ENCODE measurements around the gene LRP6. TPM values are rescaled to one million over a fixed set of nuclear protein-coding genes. Genes with fewer than 3 reads are reported as not detected.
"Not testable (repeated sequence)": the region's sequence is repeated elsewhere in the genome, so short reads cannot be mapped to it uniquely, and the experiment has no call there.

Gene LRP6
- total RNA-seq, 1 donor from 2014 or later, result 29.3 TPM

- DNase-seq (ENCODE audit: extremely low read depth, low read depth, low spot score), result no peak
These were observed 413 bp downstream of the LRP6 start for GRCh38 chr12:12266389-12266872.

- no peak for DNase-seq (ENCODE audit: extremely low read depth, low read depth, low spot score)
These were observed 1.1 kb downstream of the LRP6 start for GRCh38 chr12:12265571-12266388.

GRCh38 chr12:12265035-12265434 lies 1.8 kb downstream of the LRP6 start:
- no peak for DNase-seq (ENCODE audit: extremely low read depth, low read depth, low spot score)

DNA sequence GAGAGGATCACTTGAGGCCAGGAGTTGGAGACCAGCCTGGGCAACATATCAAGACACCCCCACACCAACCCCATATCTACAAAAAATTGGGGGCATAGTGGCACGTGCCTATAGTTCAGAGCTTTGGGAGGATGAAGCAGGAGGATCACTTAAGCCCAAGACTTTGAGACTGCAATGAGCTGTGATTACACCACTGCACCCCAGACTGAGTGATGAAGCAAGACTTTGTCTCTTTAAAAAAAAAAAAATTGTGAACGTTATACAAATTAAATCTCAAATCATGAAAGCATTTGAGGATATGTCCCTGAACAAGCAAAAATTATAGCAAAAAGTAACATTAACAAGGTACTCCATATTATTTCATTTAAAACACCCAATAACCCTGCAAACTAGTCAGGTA lies 2.9 kb downstream of the LRP6 start:
- no peak for DNase-seq (ENCODE audit: extremely low read depth, low read depth, low spot score)

DNA sequence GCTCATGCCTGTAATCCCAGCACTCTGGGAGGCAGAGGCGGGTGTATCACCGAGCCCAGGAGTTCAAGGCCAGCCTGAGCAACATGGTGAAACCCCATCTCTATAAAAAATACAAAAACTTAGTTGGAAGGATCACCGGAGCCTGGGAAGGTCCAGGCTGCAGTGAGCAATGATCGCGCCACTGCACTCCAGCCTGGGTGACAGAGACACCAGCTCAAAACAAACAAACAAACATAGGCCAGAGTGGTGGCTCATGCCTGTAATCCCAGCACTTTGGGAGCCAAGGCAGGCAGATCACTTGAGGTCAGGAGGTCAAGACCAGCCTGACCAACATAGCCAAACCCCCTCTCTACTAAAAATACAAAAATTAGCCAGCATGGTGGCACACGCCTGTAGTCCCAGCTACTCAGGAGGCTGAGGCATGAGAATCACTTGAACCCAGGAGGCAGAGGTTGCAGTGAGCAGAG lies 10.5 kb downstream of the LRP6 start:
- DNase-seq (ENCODE audit: extremely low read depth, low read depth, low spot score), result not testable (repeated sequence)

DNA sequence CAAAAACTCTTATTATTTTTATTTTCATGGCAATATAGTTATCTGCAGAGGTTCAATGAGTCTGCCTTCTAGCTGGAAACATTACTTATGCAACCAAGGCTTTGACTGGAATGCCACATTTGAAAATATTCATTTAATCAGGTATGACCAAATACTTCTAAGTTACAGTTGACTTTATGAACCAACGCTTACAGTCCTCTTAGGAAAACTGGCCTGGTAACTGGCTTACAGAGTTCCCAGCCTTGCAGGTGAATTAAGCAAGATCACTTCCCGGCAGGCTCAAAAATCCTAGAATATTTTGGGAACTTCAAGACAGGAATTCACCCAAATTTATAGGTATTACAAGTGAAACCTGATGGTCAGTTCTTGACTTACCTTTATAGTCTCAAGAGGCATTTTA lies 12.3 kb downstream of the LRP6 start:
- no peak for DNase-seq (ENCODE audit: extremely low read depth, low read depth, low spot score)

- no peak for DNase-seq (ENCODE audit: extremely low read depth, low read depth, low spot score)
These were observed 17.4 kb downstream of the LRP6 start for GRCh38 chr12:12249216-12250050.

GRCh38 chr12:12247584-12247983 lies 19.3 kb downstream of the LRP6 start:
- no peak for DNase-seq (ENCODE audit: extremely low read depth, low read depth, low spot score)

DNA sequence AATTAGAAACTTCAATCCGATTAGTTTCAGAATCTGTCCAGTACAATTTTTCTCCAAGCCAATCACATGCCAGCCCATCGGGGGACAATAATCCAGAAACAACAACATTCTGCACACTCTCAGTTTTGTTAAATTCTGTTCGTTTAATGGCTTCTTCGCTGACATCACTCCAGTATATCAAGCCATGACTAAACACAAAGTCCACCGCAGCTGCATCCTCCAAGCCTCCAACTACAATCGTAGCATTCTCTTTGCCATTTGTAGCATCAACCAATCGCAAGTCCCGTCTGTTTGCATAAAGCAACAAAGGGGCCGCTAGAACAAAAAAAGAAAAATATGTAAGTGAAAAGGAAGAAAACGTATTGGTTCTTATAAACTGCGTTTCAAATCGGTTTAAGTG lies 22.5 kb downstream of the LRP6 start:
- no peak for DNase-seq (ENCODE audit: extremely low read depth, low read depth, low spot score)

- DNase-seq (ENCODE audit: extremely low read depth, low read depth, low spot score), result no peak
These were observed 26.0 kb downstream of the LRP6 start for GRCh38 chr12:12240662-12241340.

GRCh38 chr12:12239127-12239526 lies 27.7 kb downstream of the LRP6 start:
- no peak for DNase-seq (ENCODE audit: extremely low read depth, low read depth, low spot score)

GRCh38 chr12:12238605-12239004 lies 28.2 kb downstream of the LRP6 start:
- DNase-seq (ENCODE audit: extremely low read depth, low read depth, low spot score), result no peak

GRCh38 chr12:12236896-12237295 lies 29.9 kb downstream of the LRP6 start:
- DNase-seq (ENCODE audit: extremely low read depth, low read depth, low spot score), result no peak

DNA sequence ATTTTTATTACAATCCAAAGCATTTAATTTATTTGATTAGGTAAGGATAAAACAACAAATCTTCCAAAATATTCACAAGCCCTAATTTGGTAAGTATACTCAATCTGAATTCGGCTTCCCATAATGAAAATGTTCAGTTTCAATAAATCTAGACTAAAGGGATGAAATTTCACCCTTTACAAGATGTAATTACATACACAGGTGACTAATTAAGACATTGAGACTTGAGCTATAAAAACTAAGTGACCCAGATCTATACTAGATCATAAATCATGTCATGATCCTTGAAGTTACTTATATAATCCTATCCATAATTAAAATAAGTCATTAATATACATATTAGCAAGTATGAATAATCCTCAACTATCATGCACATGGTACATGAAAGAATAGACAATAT lies 36.6 kb downstream of the LRP6 start:
- no peak for DNase-seq (ENCODE audit: extremely low read depth, low read depth, low spot score)

GRCh38 chr12:12229556-12230092 lies 37.2 kb downstream of the LRP6 start:
- DNase-seq (ENCODE audit: extremely low read depth, low read depth, low spot score), result no peak

DNA sequence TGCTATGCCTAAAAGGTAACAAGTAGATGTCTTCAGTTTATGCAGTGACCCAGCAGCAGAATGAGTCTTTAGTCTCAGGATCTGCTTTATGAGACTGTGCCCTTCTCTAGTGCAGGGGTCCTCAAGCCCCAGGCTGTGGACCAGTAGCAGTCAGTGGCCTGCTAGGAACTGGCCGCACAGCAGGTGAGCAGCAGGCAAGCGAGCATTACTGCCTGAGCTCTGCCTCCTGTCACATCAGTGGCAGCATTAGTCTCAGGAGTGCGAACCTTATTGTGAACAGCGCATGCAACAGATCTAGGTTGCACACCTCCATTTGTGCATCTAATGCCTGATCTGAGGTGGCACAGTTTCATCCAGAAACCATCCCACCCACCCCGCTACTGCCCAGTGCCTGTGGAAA lies 38.4 kb downstream of the LRP6 start:
- no peak for DNase-seq (ENCODE audit: extremely low read depth, low read depth, low spot score)

- no peak for DNase-seq (ENCODE audit: extremely low read depth, low read depth, low spot score)
These were observed 40.7 kb downstream of the LRP6 start for GRCh38 chr12:12226187-12226586.

DNA sequence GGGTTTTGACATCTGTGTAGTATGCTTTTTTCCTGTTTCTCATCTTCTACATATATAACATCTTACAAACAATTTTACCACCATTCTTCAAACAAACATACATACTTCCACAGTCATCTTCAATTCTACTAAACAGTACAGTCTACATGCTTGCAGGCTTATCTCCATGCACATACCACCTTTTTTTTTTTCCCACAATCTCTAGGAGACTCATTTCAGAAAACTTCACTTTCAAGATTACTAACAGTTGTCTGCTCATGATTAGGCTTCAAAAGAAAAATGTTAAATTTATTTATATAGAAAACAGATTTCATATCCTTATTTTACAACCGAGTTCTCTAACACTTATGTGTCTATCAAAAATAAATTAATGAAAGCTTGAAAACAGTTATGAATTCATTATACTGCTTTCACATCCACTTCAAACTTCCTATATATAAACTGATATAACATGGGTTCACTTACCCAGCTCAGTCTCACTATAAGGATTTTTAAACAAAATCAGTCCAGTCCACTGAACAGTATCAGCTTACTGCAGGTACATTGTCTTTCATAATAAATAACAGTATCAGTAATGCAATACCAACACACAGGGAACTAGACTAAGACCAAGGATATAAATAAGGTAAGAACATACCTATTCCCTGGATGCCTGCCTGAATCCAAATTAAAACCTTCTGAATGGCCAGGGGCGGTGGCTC lies 42.5 kb downstream of the LRP6 start:
- no peak for DNase-seq (ENCODE audit: extremely low read depth, low read depth, low spot score)

DNA sequence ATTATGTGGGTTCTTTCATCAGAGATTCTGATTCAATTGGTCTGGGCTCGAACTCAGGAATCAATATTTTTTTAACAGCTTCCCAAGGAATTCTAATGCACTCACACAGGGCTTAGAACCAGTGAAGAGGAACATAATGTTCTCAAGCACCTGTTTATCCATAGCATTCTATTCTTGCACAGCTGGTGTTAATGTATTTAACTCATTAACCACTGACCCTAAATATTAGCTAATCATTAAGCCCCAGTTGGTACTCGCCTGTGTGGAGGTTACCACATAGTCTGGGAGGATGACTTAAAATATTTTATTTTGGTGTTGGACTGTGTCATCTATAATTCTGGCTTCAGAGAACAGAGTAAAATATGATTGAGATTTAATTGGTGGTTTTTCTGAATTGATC lies 45.3 kb downstream of the LRP6 start:
- no peak for DNase-seq (ENCODE audit: extremely low read depth, low read depth, low spot score)

DNA sequence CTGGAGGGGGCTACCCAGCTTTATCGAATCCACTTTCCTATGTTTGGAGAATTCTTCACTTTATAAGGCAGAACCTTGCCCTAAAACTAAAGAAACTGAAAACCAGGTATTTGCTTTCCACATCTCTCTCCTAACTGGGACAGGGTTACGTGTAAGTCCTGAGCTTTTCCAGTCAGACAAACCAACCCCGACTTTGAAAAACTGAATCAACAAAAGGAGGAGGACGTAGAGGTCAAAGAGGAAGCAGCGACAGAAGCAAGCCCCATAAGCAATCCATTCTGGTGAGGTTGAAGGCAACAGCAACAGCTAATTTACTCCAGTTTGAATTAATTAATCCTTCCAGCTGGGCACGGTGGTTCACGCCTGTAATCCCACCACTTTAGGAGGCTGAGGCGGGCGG lies 47.2 kb downstream of the LRP6 start:
- no peak for DNase-seq (ENCODE audit: extremely low read depth, low read depth, low spot score)
